Stimulated activated CD4-positive, alpha-beta T cell treated with anti-CD3 and anti-CD28 coated beads, Interleukin-2, amount 100 ng/mL, for 4 hours (primary cell): Measurements from ENCODE around the gene GALNS.

ENCODE experiments used
- DNase-seq: peaks from one replicate; pipeline ENCODE4 v3.0.0-alpha.2; 2020; ENCODE audit warnings: low read depth

GALNS gene

DNA sequence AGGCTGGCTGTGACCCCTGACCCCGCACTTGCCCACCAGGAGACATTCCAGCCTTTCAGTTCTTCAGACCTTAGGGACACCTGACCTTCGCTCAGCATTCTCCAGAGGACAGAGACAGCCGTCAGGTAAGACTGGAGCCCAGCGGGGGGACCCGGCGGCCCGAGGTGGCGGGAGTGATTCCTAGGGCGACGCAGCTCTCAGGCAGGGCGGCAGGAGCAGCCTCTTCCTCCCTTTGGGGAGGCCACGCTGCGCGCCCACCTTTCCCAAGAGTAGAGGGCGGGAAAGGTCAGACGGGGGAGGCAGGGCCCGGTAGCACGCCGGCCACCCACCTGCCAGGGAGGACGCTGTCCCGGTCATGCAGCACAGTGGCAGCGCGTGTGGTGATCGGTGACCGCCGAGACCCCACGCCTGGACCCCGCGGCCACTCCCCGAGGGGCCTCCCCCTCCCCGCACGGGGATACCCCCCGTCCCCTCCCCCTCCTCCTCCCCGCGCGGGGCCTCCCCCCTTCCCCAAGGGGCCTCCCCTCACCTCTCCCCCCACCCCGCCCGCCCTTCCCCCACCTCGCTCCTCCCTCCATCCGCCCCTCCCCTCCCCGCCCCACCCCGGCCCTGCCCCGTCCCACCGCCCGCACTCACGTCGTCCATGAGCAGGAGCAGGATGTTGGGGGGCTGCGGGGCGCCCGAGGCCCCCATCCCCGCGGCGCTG is 472 bp downstream of the GALNS start:
- DNase-seq: peak; percentile 9

GRCh38 chr16:88855736-88856121 is 1.0 kb downstream of the GALNS start:
- no peak for DNase-seq

- DNase-seq: no peak
Observed at GRCh38 chr16:88855176-88855575, 1.6 kb downstream of the GALNS start.

DNA sequence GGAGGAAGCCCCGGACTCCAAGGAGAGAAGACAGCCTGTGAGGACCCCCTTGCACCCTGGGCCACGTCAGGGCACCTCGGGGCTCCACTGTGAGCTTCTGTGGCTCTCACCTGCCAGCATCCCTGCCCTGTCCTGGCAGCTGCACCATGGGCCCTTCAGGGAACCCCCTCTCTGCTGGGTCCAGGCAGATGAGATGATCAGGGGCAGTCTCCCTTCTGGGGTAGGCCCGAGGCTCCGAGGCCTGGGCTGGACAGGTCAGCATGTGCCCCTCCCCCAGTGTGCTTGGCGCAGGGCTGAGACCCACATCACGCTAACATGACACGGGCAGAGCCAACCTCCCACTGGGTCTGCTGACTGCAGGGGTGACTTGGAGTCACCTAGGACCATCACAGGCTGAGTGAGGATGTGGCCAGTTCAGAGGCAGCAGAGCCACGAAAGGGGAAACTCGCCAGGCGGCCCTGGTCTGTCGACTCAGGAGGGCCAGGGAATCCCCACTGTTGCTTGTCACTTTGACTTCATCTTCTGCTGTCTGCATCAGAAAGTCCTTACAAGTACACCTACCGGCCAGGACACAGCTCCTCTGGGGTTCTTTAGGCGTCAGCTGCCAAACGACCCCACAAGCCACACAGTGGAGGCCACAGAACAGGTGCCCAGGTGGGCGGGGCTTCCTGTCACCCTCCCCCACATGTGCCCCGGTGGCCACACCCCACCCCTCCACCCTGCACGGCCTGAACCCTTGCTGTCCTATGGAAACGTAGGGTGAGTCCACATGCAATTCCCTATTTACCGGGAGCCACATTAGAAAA is 2.2 kb downstream of the GALNS start:
- no peak for DNase-seq

DNA sequence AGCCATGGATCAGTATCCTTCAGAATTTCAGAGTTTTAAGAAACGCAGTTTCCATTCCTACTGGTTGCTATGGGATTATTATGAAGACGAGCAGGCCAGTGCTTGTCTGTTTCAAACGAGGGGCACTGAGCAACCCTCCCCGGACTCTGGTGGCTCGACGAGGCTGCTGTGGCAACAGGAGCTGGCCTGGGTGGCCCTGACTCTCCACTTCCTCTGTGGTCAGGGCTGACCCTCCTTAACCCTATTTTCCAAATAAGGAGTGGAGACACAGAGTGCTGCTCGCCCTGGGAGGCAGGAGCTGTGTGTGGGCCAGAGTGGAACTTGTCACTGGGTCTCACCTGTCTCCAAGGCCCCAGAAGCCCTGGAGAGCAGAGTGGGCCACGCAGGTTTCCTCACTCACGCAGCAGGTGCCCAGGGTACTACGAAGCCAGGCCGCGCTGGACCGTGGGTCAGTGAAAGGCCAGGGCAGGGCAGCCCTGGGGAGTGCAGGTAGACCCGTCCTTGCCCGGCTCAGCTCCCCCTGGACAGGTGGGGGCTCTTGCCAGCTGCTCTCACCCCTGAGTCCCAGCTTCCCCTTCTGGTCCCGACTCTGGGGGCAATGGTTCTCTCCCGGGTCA is 3.3 kb downstream of the GALNS start:
- DNase-seq: no peak

DNA sequence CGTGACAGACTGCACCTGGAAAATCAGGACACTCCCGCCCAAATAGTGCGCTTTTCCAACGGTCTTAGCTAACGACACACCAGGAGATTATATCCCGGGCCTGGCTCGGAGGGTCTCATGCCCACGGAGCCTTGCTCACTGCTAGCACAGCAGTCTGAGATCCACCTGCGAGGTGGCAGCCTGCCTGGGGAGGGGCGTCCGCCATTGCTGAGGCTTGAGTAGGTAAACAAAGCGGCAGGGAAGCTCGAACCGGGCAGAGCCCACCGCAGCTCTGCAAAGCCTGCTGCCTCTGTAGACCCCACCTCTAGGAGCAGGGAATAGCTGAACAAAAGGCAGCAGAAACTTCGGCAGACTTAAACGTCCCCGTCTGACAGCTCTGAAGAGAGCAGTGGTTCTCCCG is 5.1 kb downstream of the GALNS start:
- DNase-seq: no peak

DNA sequence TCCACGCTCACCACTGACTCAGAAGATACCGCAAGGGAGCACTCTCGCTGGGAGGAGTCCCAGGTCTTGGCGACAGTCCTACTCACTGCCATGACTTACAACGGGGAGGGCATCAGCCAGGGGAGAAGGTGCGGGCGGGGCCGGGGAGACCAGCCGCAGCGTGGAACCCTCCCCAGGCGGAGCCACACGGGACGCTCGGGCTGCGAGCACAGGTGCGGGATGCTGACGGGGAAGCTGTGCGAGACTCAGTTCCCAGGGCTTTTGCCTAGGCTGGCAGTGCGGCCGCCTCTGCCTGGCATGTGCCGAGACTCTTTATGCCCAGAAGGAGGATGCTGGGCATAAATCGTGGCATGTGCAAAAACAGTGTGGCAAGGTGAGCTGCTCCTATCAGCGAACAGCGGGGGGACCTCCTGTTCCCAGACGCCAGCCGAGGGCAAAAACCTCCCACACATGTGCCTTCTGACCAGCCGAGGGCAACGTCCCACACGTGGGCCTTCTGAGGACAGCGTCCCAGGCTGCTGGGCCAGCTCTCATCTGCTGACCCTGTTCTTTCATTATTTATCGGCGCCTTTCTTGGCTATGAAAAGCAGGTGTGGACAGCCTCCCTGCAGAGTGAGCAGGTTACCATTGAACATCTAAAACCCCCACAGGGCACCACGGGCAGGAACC is 6.1 kb downstream of the GALNS start:
- no peak for DNase-seq

DNA sequence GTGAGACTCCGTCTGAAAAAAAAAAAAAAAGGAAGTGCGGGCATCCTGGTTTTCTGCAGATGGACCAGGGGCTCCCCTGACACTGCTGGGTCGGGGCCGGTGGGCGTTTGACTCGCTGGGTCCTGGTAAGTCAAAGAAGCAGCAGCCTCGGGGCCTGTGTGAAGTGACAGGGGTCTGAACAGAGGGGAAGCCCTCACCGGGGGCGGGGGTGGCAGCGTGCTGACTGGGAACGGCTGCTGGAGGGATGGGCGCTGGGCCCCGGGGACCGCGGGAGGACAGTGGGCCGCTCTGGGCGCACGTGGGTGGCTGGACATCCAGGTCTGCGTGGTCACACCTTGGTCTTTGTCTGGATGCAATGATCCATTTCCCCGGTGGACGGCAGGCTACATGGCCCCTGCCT is 8.2 kb downstream of the GALNS start:
- no peak for DNase-seq

- no peak for DNase-seq
Observed at GRCh38 chr16:88847654-88848053, 9.1 kb downstream of the GALNS start.

GRCh38 chr16:88846088-88846487 is 10.7 kb downstream of the GALNS start:
- DNase-seq: no peak

- no peak for DNase-seq
Observed at GRCh38 chr16:88844419-88845036, 12.2 kb downstream of the GALNS start.

- DNase-seq: no peak
Observed at GRCh38 chr16:88843256-88843655, 13.5 kb downstream of the GALNS start.

DNA sequence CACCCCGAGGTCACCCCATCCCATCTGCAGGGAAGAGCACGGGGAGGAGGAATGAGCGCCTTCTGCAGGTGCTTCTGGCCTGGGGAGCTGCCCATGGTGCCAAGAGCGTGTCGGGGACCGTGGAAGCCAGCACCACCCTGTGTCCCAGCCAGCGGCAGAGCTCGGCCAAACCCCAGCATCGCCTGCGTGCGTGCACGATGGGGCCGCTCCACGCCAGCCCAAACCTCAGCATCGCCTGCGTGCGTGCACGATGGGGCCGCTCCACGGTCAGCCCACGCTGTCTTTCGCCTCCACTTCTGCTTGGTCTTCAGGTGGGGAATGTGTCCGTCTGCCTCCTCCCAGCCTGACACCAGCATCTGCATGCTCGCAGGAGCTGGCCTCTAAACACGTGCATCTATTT is 13.9 kb downstream of the GALNS start:
- no peak for DNase-seq

DNA sequence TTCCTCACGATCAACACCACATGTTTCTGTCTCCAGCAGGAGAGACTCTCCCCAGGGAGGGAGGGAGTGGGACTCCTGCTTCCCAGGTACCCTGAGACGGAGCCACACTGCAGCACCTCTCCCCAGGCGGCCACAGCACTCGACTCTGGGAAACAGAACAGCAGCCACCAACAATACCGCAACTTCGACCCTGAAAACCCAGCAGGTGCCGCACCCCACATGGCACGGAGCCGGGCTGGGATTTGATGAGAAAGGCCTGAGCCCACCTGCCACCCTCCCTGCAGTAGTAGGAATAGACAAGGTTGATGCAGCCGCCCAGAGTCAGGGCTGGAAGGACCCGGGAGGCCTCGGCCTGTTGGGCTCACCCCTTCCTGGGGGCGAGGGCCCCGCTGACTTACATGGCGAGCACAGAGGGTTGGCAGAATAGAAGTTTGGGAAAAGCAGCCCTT is 14.4 kb downstream of the GALNS start:
- DNase-seq: no peak

GRCh38 chr16:88841521-88842307 is 15.0 kb downstream of the GALNS start:
- DNase-seq: no peak

GRCh38 chr16:88840600-88841215 is 16.0 kb downstream of the GALNS start:
- DNase-seq: no peak

DNA sequence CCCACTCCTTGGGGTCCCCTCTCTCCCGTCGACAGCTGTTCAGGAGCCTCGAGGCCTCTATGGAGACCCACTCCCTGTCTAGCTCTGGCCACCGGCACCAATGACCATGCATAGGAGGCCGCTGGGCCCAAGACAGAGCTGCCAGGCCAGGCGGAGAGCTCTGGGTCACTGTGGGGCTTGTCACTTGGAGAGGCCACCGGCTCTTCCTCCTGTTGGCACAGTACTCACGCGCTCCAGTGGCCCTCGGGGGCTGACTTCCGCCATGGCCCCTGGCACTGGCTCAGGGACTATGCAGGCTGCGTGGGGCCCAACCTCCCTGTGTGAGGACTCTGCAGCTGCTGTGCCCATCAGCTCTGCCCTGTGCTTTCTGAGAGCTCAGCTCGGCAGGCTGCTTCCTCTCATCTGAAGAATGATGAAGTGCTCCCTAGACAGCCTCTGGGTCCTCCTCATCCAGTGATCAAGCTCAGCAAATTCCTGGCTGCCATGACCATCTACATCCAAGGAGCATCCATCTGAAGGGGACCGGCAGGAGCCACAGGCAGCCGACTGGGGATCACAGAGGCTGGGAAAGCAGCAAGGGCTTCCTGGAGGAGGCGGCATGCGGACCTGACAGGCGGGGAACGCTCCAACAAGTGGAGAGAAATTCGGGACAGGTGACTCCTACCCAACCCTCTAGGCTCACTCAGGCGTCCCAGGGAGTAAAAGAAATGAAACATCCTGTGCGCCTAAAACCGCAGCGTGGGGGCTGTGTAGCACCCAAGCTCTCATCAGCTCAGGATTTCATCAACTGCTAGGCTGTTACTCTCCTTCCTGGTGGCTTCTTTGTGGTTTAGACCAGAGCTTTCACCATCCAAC is 16.8 kb downstream of the GALNS start:
- no peak for DNase-seq

DNA sequence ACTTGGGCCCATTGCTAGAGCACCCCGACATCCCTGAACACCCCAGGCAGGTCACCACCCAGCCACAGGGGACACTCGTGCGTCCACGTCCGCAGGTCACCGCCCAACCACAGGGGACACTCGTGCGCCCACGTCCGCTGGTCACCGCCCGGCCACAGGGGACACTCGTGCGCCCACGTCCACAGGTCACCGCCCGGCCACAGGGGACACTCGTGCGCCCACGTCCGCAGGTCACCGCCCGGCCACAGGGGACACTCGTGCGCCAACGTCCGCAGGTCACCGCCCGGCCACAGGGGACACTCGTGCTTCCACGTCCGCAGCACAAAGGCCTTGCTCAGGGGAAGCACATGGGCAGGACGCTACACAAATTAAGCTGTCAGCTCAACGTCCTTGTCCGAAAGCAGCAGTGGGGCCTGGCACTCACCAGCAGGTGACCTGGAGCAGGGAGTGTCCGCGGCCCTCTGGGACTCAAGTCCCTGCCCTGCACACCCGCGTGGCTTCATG is 17.7 kb downstream of the GALNS start:
- DNase-seq: no peak

GRCh38 chr16:88838566-88838965 is 18.2 kb downstream of the GALNS start:
- no peak for DNase-seq

DNA sequence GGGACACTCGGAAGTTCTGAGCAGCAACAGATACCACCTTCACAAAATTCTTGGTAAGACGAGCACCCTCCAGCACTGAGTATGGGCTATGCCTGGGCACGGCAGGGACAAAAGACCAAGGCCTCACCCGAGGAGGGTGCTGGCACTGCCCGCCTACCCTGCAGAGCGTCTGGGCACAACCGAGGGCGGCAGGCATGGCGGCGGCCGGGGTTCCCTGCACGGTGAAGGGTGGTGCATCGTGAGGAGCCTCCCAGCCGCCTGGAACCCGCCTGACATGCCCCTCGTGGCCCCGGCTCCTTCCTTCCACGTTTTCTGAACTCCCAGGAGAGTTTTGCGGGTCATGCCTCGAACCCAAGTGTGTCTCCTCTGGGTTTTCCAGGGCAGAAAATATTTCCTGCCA is 18.9 kb downstream of the GALNS start:
- DNase-seq: no peak
